ENCODE data around the gene MUC12.
"Not testable (repeated sequence)": the region's sequence is repeated elsewhere in the genome, so short reads cannot be mapped to it uniquely, and the experiment has no call there.

Gene MUC12

GRCh38 chr7:100957832-100958421 lies 11.4 kb upstream of the MUC12 start:
- no peak for DNase-seq (ENCODE audit: low read depth in 3 of 3)

GRCh38 chr7:100959894-100960293 lies 9.5 kb upstream of the MUC12 start:
- DNase-seq (ENCODE audit: low read depth in 3 of 3): no peak

- DNase-seq (ENCODE audit: low read depth in 3 of 3): no peak
Measured at GRCh38 chr7:100962537-100962936, 6.8 kb upstream of the MUC12 start.

GRCh38 chr7:100963386-100963785 lies 6.0 kb upstream of the MUC12 start:
- DNase-seq (ENCODE audit: low read depth in 3 of 3): no peak

- no peak for DNase-seq (ENCODE audit: low read depth in 3 of 3)
Measured at GRCh38 chr7:100963874-100964273, 5.5 kb upstream of the MUC12 start.

GRCh38 chr7:100964630-100965029 lies 4.7 kb upstream of the MUC12 start:
- no peak for DNase-seq (ENCODE audit: low read depth in 3 of 3)

- no peak for DNase-seq (ENCODE audit: low read depth in 3 of 3)
Measured at GRCh38 chr7:100965045-100965722, 4.2 kb upstream of the MUC12 start.

- DNase-seq (ENCODE audit: low read depth in 3 of 3): peak; percentile 52 to 63 (median 58)
Measured at GRCh38 chr7:100965723-100966541, 3.4 kb upstream of the MUC12 start.

- DNase-seq (ENCODE audit: low read depth in 3 of 3): no peak
Measured at GRCh38 chr7:100966542-100967291, 2.6 kb upstream of the MUC12 start.

- DNase-seq (ENCODE audit: low read depth in 3 of 3): no peak
Measured at GRCh38 chr7:100967292-100967863, 2.0 kb upstream of the MUC12 start.

GRCh38 chr7:100968031-100968430 lies 1.3 kb upstream of the MUC12 start:
- DNase-seq (ENCODE audit: low read depth in 3 of 3): no peak

GRCh38 chr7:100968650-100969049 lies 715 bp upstream of the MUC12 start:
- no peak for DNase-seq (ENCODE audit: low read depth in 3 of 3)

- no peak for DNase-seq (ENCODE audit: low read depth in 3 of 3)
Measured at GRCh38 chr7:100971111-100972001, 2.0 kb downstream of the MUC12 start.

- no peak for DNase-seq (ENCODE audit: low read depth in 3 of 3)
Measured at GRCh38 chr7:100972002-100972347, 2.6 kb downstream of the MUC12 start.

GRCh38 chr7:100974021-100974420 lies 4.7 kb downstream of the MUC12 start:
- no peak for DNase-seq (ENCODE audit: low read depth in 3 of 3)

GRCh38 chr7:100975371-100975821 lies 6.0 kb downstream of the MUC12 start:
- no peak for DNase-seq (ENCODE audit: low read depth in 3 of 3)

GRCh38 chr7:100978300-100978699 lies 8.9 kb downstream of the MUC12 start:
- no peak for DNase-seq (ENCODE audit: low read depth in 3 of 3)

GRCh38 chr7:100983451-100984187 lies 14.3 kb downstream of the MUC12 start:
- no peak for DNase-seq (ENCODE audit: low read depth in 3 of 3)

- DNase-seq (ENCODE audit: low read depth in 3 of 3): not testable (repeated sequence)
Measured at GRCh38 chr7:100984241-100984918, 15.0 kb downstream of the MUC12 start.
